ENCODE measurements around the gene KDM4F.

GRCh38 chr11:95072948-95073347 lies 23.7 kb downstream of the KDM4F start:
- no peak for TF ChIP-seq CTCF (IDR thresholded peaks at IDR 0.05)
- TF ChIP-seq POLR2A (IDR thresholded peaks at IDR 0.05): no peak

Measured in right lobe of liver (tissue), 4 donors.